Cortex of kidney (tissue), 1 donor: ENCODE data around the gene BSX.

ENCODE experiments used
- DNase-seq: peaks from one replicate; lab custom pipeline; 2025; lab: John Stamatoyannopoulos, UW

BSX gene

DNA sequence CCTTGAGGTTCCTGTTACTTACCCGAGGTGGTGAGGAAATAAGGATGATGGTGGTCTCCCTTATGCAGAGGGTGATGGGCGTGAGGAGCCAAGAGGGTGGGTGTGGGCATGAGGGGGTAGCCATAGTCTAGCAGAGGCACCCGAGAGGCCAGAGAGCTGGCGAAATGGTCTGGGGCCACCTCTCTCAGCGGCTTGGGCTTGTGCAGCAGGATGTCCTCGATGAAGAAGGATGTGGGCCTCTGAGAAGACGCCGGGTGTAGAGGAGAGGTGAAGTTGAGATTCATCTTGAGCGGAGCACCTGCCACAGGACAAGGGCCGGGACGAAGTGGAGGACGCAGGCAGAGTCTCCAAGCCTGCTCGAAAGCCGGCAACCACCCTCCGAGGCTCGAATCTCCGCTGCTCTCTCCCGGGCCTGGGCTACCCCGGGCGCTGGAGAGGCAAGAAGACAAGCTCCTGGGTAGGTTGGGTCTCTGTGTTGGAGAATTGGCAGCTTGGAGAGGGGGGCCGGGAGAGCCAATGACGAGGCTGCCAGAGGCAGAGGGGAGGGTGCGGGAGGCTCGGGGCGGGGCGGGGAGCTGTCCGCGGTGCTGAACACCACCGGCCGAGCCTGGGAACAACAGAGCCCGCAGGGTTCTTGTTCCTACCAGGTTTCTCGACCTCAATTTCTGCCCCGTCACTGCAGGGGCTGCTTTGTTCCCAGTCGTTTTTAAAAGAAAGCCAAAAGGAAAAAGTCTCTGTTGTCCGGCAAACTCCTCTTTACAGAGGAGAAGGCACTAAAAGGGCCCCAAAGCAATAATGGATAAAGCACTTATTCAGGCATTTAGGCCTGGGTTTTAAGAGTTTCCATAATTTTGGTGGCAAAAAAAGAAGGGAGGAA lies at the start of gene BSX:
TSS of gene BSX (minus strand) at position 447 of the 877 bp plus-strand sequence. CDS start at position 284, 163 bp downstream.
- DNase-seq: no peak

DNA sequence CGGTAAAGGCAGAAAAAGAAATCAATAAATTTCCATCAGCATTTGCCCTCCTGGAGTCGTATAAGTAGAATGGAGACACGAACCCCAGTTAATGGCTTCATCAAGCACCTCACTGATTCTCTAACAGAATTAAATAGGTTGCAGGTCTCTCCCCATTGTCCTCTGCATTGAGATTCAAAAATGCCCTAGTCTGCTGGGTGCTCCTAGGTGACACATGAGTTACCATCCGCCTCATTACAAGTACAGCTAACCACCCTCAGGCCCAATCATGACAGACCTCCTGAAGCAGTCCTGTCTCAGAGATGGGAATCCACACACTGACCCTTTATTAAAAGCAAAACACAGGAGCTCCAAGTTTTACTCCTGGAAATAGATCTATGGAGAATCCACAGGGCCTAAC lies 48.9 kb upstream of the BSX start:
- DNase-seq: no peak

DNA sequence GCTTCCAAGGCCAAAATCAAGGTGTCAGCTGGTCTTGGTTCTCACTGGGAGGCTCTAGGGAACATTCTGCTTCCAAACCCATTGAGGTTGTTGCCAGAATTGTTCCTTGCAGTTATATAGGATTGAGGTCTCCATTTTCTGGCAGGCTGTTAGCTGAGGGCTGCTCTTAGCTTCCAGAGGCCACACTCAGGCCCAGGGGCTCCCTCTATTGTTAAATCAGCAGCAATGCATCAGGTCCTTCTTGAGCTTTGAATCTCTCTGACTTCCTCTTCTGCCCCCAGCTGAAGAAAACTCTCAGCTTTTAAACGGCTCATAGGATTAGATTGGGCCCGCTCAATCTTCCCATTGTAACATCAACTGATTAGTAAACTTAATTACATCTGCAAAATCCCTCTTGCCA lies 39.3 kb upstream of the BSX start:
- no peak for DNase-seq

DNA sequence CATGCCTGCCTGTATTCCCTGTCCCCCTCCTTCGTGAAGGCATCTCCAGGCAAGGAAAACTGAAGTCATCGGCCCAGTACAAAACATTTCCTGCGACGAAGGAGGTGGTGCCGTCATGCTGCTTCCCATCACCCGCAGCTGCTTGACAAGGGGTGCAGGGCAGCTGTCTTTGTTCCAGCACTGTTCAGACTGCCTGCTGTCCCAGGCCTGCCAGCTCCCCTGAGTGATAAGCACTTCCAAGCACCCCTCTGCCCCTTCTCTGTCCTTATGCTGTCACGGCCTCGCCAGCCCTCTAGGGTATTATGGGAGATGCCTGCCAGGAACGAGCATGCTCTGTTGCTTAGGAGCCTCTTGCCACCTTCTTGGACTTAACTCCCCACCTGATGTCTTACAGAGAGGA lies 37.1 kb upstream of the BSX start:
- DNase-seq: no peak

DNA sequence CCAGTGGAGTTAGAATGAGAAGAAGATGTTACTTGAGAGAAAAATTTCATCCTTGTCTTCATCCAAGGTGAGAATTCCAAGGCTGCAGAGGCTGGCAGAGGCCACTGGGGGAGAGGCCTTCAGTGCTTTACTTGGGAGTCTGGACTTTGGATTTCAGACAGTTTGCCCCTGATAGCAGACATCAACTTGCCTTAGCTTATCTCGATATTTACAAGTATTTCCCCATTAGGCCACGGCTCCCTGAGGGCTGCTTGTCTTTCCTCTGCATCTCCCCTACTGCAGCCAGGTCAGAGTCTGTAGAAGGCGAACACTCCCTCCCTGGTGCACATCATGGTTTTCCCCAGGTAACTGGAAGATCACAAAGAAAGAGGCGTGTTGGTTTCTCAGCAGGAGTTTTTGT lies 29.9 kb upstream of the BSX start:
- DNase-seq: no peak

DNA sequence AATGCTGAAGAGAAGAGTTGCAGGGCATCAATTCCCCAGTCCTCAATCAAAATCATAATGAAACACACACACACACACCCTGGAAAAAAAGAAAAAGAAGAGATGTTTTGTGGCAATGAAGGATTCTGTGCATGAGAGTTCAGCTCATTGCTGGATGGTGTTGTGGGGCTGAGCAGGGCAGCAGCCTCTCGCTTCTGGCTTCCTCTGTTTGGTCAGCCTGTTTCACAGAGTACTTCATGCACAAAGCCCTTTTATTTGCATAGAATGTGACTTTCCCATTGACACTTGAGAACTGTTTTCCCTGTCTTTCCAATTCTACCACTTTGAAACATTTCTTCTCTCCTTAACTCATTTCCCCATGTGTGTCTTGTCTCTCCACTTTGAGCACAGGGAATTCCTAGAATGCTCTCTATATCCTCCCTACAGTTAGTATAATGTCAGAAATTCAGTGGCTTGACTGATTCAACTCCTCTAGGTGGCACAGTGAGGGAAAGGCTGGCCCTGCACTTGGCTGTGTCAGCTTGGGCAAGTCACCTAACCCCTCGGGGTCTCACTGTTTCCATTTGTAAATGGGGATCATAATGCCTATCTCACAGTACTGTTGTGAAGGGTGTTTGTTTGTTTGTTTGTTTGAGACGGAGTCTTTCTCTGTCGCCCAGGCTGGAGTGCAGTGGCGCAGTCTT lies 25.4 kb upstream of the BSX start:
- no peak for DNase-seq

DNA sequence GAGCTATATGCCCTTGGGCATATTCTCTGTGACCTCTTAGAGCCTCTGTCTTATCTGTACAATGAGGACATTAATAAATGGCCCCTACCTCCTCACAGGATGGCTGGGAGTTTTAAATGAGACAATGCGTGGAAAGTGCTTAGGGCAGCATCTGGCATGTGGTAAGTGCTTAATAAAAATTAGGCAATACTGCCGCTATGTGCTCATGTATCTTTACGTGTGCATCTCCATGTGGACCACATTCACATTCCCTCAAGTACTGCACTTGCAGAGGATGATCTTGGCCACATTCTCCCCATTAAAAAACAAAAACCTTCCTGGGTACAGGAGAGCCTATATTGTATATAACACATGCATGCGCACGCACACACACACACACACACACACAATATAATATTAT lies 19.1 kb upstream of the BSX start:
- no peak for DNase-seq

DNA sequence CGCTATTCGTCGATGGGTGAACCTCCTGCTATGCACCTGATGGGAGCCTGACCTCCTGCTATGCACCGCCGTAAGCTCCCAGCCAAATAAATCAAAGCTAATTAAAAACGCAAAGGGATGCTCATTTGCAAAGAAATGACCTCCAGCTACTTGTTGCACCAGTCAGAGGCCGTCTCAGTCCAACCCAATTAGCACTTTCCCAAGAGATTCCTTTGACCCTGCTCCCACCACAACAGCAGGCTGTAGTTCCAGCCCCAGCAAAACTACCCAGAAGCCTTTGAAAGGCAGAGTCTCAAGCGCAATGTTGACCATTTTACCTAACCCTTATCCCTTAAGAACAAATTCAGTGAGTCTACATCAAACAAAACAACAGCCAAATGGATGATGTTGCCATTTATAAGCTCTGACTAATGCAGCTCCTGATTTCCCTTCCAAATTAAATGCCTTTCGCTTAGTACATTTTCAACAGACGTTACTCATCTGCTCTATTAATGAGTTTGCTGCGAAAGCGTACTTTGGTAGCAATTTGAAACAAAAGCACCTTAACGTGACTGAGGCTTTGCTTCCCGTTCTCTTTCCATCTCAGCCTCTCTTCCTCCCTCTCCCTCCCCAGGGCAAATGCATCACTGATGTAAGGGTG lies 17.2 kb upstream of the BSX start:
- no peak for DNase-seq

DNA sequence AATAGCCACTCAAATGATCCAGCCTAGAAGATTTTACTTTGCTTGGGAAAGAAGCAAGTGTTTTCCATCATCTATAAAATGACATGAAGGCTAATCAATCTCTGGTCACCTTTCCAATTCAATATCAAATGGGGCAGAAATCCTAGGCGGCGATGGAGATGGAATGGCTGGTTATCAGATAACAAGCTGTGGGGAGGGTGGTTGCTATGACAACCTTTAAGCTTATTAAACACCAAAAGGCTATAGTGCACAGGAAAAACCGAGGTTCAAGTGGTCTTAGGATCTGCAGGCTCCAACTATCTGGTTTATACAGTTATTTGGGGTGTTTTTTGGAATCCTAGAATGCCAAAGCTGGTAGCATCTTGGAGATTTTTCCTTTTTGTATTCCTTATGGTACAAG lies 13.9 kb upstream of the BSX start:
- DNase-seq: no peak

DNA sequence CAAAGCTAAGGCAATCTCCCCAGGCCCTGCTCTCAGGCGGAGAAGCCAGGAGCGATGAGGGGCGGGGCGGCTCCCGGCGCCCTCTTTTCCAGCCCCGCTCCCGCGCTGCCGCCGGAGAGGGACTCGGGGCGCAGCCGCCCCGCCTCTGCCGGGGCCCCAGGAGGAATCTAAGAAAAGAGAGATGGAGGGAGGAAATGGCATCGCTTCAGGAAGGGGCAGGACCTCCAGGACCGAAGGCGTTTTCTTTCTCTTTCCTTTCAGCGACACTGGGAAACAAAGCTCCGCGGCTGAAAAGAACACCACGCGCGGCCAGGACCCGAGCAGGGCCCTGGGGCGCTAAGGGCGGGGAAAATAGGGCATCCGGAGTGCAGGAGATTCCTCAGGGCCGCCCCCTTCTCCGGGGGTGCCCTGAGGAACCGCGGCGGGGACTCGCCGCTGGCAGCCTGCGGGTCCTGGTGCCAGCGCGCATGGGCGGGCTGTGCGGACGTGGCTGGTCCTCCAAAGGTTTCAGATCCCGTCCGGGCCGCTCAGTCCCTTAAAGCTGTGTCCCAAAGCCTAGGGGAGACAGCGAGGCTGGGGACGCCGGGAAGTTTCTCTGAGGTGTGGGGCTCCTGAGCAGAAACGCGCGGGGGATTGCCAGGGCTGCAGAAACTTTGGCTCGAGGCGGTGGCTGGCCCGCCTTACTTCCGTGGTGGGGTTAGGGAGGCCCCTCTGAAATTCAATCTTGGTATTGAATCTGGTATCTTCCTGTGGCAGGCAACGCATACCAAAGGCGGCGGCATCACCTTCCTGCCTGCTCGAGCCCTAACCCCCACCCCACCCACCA lies 2.8 kb upstream of the BSX start:
- DNase-seq: no peak

DNA sequence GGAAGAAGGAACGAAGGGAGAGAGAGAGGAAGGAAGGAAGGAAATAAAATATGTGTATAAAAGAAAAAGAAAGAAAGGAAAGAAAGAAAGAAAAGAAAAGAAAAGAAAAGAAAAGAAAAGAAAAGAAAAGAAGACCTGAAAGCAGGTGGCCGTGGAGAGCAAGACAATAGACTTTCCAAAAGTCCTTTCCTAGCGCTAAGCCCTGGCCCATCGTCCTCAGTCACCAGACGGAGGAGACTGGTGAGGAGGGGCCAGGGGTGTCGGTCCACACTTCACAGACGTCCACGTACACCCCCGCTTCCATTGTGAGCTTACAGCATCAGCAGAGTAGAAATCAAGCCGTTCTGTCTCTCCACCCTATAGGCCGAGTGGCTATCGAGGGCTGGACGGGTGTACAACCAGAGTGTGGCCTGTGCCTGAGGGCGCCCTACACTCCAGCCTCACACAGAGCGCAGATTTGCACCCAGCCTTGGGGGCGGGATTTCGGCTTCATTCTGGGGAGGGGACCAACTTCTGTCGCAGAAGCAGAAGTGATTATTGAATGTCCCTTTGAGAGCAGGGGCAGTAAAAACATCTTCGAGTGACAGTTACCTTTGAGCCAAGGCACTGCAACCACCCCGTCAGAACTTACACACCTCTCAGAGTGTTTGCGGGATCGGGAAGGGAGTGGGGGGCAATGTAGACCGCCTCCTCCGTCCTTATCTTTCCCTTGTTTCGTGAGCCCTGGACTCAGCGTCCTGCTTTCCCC lies 2.0 kb upstream of the BSX start:
- no peak for DNase-seq

DNA sequence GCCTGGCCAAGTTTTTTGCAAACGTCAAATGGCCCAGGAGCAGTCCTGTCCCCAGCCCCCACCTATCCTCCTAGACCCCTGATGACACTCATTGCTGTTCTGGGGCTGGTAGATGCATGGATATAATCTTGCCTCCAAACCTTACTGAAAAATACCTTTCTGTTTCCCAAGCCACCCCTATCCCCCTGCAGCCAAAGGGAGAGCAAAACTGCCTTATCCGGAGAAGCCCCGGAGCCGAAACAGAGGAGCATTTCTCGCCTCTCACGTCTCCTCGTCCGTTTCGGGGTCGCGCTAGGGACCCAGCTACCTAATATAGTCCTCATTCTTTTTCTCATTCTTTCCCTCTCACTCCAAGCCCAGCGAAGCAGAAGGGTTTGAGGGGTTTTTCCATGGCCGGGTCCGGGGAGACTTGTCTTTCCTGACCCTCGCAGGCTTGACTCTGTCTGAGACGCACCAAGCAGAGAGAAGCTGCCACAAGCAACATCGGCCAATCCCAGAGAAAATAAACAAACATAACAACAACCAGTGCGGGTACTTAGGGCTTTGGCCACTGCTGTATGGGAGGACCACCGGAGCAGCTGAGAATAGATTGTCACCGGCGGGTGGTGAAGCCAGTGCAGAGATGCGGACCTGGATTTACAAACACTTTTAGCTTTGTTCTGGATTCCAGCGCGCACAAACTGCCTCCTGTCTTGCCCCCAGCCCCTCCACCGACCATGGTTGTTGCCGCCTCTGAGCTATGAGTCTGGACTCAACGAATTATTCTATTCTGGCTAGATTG lies 1.6 kb downstream of the BSX start:
- DNase-seq: no peak

DNA sequence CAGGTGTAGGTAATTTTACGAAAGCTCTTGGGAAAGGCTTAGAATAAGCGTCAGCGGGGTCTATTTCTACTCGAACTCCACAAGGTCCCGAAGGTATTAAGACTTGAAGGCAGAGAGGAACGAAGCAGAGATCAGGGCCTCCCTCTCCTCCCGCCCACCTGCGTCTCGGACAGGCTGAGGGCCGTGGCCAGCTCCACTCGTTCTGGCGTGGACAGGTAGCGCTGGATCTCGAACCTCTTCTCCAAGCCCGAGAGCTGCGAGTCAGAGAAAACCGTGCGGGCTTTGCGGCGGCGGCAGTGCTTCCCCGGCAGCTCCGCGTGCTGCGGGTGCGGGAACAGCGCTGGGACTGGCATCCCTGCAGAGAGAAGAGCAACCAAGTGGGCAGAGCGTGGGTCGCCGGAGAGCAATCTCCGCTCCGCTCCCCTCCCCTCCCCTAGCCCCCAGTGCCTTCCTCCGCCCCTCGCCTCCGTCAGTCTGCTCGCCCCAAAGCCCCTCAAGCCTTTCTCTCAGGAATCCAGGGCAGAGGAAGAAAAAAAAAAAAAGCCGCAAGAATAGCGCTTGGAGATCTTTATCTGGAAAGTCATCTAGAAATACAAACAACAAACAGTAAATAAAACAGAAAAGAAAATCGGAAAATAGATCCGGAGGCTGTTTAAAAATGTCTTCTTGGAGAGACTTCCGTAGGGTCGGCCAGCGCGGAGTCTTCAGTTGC lies 2.4 kb downstream of the BSX start:
- no peak for DNase-seq

DNA sequence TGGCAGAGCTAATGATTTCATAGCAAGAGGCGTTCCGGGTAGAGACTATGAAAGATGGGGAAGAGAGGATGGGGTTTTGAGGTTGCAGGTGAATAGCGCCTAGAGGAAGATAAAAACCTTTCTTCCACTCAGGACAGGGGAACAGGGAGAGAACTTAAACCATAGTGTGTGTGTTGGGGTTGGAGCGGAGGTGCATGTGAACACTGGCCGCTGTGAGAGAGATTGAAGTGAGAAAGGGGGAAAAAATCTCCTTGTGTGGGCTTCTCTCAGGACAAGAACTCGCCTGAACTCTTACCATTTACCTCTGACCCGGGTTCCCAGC lies 3.4 kb downstream of the BSX start:
- DNase-seq: no peak

DNA sequence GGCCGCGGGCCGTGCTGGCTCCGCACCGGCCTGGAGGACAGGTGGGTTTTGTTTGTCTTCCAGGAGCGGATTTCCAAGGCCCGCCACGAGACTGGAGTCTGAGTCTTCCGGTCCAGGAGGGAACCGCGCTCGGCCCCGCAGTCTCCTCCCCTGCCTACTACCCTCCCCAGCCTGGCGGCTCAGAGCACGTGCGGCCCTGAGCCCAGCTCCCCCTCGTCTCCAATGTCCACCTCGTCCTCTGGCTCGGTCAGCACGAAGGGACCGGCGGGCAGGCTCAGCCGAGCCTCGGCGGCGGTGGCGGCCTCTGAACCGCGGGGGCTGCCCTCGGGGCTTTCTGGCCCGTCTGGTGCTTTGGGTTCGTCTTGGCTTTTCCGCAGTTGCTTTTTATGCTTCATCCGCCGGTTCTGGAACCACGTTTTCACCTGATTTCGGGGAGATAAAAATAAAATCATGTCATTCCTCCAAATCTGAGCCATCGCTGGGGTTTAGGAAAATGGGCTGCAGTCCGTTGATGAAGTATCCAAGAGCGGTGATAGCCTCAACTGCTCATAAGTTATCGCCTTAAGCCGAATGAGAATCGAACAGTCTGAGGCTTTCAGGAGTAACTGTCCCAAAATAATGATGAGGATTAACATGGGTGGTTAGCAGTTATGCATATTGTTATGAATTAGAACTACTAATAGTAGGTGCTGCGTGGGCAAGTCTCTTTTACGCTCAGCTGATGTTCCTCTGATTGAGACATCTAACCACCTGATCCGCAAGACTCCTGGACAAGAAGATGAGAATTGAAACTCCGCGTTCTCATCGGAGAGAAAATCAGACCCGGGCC lies 4.0 kb downstream of the BSX start:
- no peak for DNase-seq

DNA sequence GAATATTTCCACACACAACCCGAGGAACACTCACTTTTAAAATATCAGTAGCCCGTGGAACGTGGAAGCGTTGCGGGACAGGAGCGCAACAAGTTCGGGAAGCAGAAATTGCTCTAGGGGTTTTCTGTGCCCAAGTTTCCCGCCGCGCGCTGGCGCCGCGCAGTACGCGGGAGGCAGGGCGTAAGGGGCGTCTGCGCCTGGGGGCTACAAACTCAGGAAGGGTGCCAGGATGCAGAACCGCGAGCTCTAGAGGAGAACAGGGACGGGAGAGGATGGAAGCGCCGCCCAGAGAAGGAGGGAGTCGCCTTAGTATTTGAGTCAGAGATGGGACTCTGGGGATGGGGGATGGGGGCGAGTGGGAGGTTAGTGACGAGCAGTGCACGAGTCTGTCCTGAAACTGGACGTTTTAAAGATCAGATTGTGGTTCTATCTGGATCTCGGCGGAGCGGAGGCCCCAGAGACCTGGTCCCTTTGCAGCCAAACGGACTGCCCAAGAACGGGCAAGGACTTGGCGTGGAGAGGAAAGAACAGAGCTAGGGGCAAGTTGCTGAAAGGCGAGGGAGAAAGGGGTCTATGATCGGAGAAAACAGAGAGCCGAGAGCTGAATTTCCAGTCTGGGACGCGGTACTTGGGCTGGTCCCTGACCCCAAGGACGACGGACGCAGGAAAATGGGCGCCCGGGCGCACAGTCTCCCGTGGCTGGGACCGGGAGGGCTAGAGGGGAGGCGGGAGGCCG lies 4.7 kb downstream of the BSX start:
- no peak for DNase-seq

DNA sequence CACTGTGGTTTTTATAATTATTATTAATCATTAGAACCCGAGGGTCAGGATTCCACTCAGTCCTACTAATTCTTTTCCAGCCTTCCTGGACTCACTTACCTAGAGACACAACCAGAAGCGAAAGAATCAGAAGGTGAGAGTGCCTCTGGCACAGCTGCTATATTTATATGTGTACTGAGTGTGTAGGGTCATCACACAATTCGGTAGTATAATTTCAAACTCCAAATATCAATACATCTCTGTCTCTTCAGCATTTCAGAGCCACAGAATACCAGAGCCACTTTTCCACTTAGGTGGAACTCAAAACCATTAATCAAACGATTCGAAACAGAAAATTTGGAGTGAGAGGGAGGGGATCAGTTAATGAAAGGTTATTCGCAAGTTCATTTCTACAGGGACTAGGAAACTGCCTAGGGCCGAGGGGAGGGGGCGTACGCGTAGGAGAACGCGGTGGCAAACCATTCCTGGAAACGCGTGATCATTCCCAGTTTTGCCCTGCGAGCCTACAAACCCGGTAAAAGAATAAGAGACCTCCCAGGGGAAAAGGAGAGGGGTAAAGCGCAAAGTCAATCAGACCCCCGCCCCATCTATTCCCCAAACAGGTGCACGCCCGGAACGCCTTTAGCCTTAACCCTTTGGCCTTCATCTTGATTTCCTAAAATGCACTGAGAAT lies 5.4 kb downstream of the BSX start:
- no peak for DNase-seq

DNA sequence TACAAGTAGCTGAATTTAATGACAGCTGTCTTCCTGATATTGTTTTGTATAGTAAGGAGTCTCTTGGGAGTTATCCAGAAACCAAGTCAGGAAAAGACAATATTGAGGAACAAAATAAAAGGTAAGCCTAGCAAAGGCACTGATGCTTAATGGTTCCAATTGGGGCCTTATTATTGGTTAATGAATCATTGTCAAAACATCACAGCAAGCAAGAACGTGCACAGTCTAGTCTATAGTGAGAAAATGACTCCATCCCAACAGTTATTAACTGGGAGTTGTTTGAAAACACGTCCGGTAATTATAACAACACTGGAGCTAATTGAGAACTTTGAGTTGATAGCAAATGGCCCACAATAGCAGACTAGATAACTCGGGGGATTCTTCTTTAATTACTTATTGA lies 17.7 kb downstream of the BSX start:
- DNase-seq: no peak
